AG10803 (cell line): ENCODE data around the gene SLC26A8.

Source experiments
- DNase-seq: peaks from one replicate; pipeline ENCODE4 v3.0.0; 2010; ENCODE audit warnings: low read depth
- H3K4me3 ChIP-seq: 2 replicates; pipeline ENCODE4 v1.5.1; 2011; ENCODE audit warnings: mild to moderate bottlenecking, low read length, control low read depth
- CTCF ChIP-seq: conservative IDR thresholded peaks from 2 replicates; pipeline ENCODE4 v1.5.1; 2011; ENCODE audit warnings: mild to moderate bottlenecking, low read length, control low read depth, inconsistent platforms

SLC26A8 gene

GRCh38 chr6:35967076-35967774 is 57.2 kb downstream of the SLC26A8 start:
- no peak overlapping the region for H3K4me3 ChIP-seq
- DNase-seq: no peak
- no peak for TF ChIP-seq CTCF

GRCh38 chr6:35962779-35963560 is 61.5 kb downstream of the SLC26A8 start:
- TF ChIP-seq CTCF: no peak
- H3K4me3 ChIP-seq: no peak overlapping the region
- DNase-seq: no peak

- H3K4me3 ChIP-seq: no peak overlapping the region
- DNase-seq: no peak
- no peak for TF ChIP-seq CTCF
Measured at GRCh38 chr6:35960187-35960586, 64.3 kb downstream of the SLC26A8 start.

GRCh38 chr6:35955970-35956369 is 68.5 kb downstream of the SLC26A8 start:
- no peak overlapping the region for H3K4me3 ChIP-seq
- no peak for DNase-seq
- peak; percentile 15; the same call in 1 of the 2 replicates for TF ChIP-seq CTCF

- DNase-seq: no peak
- no peak overlapping the region for H3K4me3 ChIP-seq
- TF ChIP-seq CTCF: no peak
Measured at GRCh38 chr6:35955521-35955920, 68.9 kb downstream of the SLC26A8 start.

- no peak overlapping the region for H3K4me3 ChIP-seq
- TF ChIP-seq CTCF: no peak
- no peak for DNase-seq
Measured at GRCh38 chr6:35955071-35955470, 69.4 kb downstream of the SLC26A8 start.

- no peak overlapping the region for H3K4me3 ChIP-seq
- TF ChIP-seq CTCF: no peak
- no peak for DNase-seq
Measured at GRCh38 chr6:35954333-35954732, 70.1 kb downstream of the SLC26A8 start.
